ENCODE data around the gene SNURF. TPM values are rescaled to one million over a fixed set of nuclear protein-coding genes. Genes with fewer than 3 reads are reported as not detected.
A peak's percentile ranks its signal among the peaks of the same experiment; 100 is the strongest.
"Not testable (repeated sequence)": the region's sequence is repeated elsewhere in the genome, so short reads cannot be mapped to it uniquely, and the experiment has no call there.

Gene SNURF, protein sequence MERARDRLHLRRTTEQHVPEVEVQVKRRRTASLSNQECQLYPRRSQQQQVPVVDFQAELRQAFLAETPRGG
- total RNA-seq (ENCODE audit: unreplicated experiment): 12.3 TPM
- long read RNA-seq: 0 reads

DNA sequence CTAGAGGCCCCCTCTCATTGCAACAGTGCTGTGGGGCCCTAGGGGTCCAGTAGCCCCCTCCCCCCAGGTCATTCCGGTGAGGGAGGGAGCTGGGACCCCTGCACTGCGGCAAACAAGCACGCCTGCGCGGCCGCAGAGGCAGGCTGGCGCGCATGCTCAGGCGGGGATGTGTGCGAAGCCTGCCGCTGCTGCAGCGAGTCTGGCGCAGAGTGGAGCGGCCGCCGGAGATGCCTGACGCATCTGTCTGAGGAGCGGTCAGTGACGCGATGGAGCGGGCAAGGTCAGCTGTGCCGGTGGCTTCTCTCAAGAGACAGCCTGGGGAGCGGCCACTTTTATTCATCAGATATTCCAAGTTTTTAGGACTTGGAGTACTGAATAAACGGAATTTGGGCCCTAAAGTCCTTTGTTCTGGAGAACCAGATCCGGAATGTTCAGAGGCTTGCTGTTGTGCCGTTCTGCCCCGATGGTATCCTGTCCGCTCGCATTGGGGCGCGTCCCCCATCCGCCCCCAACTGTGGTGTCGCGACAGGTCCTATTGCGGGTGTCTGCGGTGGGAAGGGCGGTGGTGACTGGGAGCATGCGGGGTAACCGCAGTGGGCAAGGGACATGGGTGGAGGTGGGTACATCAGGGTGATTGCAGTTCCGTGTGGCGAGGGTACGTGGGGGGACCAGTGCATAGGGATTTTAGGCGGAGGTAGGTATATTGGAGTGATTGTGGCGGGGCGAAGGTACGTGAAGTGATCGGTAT lies at the start of gene SNURF, which contains the start of gene SNRPN:
Gene SNURF (plus strand): TSS at position 205 of the 748 bp plus-strand sequence. CDS start 62 bp downstream, at position 267.
Gene SNRPN (plus strand): TSS at position 205 of the 748 bp plus-strand sequence. CDS start 19,467 bp downstream, outside the sequence.
- TF ChIP-seq, protein P1, sequence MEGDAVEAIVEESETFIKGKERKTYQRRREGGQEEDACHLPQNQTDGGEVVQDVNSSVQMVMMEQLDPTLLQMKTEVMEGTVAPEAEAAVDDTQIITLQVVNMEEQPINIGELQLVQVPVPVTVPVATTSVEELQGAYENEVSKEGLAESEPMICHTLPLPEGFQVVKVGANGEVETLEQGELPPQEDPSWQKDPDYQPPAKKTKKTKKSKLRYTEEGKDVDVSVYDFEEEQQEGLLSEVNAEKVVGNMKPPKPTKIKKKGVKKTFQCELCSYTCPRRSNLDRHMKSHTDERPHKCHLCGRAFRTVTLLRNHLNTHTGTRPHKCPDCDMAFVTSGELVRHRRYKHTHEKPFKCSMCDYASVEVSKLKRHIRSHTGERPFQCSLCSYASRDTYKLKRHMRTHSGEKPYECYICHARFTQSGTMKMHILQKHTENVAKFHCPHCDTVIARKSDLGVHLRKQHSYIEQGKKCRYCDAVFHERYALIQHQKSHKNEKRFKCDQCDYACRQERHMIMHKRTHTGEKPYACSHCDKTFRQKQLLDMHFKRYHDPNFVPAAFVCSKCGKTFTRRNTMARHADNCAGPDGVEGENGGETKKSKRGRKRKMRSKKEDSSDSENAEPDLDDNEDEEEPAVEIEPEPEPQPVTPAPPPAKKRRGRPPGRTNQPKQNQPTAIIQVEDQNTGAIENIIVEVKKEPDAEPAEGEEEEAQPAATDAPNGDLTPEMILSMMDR (IDR thresholded peaks at IDR 0.05; ENCODE audit: unreplicated experiment): no peak
- H3K9me3 Mint-ChIP-seq (ENCODE audit: unreplicated experiment): no peaks in the 10 kb centered on the region
- peak within 1 kb of the TSS; percentile 91 for H3K27ac Mint-ChIP-seq (ENCODE audit: unreplicated experiment)
- peak; percentile 69 for DNase-seq (ENCODE audit: low spot score)
- peaks cover 8% of the 10 kb centered on the region for H3K27me3 Mint-ChIP-seq (ENCODE audit: unreplicated experiment)
- peaks cover 15% of the 10 kb centered on the region for H3K4me1 Mint-ChIP-seq (ENCODE audit: unreplicated experiment)
- peaks cover 24% of the 10 kb centered on the region for H3K36me3 Mint-ChIP-seq (ENCODE audit: low read depth, unreplicated experiment)
- H3K4me3 Mint-ChIP-seq (ENCODE audit: unreplicated experiment): peak within 1 kb of the TSS; percentile 87

DNA sequence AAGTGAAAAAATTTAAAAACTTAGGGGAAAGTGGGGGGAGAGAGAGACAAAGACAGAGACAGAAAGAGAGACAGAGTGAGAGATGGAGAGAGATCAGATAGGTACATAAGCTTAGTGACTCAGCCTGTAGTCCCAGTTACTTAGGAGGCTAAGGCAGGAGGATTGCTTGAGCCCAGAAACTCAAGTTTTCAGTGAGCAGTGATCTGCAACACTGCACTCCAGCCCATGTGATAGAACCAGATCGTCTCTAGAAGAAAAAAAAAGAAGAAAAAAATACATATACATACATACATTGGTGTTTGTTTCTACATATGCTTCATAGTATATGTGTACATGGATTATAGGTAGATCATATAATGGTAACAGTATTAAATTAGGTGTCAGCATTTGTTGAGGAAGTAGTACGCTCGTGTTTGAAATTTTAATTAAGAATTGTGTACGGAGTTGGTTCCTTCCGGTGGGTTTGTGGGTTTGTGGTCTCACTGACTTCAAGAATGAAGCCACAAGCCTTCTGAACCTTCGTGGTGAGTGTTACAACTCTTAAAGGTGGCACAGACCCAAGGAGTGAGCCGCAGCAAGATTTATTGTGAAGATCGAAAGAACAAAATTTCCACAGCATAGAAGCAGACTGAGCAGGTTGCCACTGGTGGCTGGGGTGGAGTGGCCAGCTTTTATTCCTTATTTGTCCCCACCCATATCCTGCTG lies 38.3 kb upstream of the SNURF start:
- no peaks in the 10 kb centered on the region for H3K36me3 Mint-ChIP-seq (ENCODE audit: low read depth, unreplicated experiment)
- H3K9me3 Mint-ChIP-seq (ENCODE audit: unreplicated experiment): no peaks in the 10 kb centered on the region

DNA sequence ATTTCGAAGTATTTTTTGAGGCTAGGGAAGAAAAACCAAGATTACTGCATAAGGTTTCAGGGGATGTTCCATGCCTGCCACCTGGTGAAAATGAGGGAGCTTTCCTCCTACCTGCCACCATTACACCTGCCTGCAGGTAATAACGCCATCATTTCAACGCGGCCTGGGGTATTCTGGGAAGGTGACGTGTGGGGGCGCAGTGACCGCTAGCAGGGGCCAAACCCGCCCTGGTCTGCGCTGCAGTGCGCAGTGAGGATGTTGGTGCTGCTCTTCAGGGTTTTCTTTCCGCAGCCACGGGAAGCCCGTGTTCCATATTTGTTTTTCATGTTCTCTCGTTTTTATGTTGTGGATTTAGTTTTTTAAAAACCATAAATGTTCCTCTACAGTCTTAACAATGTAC lies 37.4 kb upstream of the SNURF start:
- Mint-ChIP-seq H3K9me3 (ENCODE audit: unreplicated experiment) (no peaks in the 10 kb centered on the region), H3K36me3 (ENCODE audit: low read depth, unreplicated experiment) (no peaks in the 10 kb centered on the region), H3K4me3 (ENCODE audit: unreplicated experiment) (no peak overlapping the region), H3K27me3 (ENCODE audit: unreplicated experiment) (peaks cover 2% of the 10 kb centered on the region), H3K27ac (ENCODE audit: unreplicated experiment) (no peak overlapping the region), H3K4me1 (ENCODE audit: unreplicated experiment) (peaks cover 4% of the 10 kb centered on the region)
- DNase-seq (ENCODE audit: low spot score): no peak
- TF ChIP-seq, protein P1 (IDR thresholded peaks at IDR 0.05; ENCODE audit: unreplicated experiment): no peak

More for the DNA sequence above, 38.3 kb upstream of the SNURF start:
- no peak for DNase-seq (ENCODE audit: low spot score)
- Mint-ChIP-seq H3K27ac (ENCODE audit: unreplicated experiment) (no peak overlapping the region), H3K27me3 (ENCODE audit: unreplicated experiment) (peaks cover 2% of the 10 kb centered on the region), H3K4me1 (ENCODE audit: unreplicated experiment) (peaks cover 4% of the 10 kb centered on the region), H3K4me3 (ENCODE audit: unreplicated experiment) (no peak overlapping the region)
- TF ChIP-seq, protein P1 (IDR thresholded peaks at IDR 0.05; ENCODE audit: unreplicated experiment): no peak

DNA sequence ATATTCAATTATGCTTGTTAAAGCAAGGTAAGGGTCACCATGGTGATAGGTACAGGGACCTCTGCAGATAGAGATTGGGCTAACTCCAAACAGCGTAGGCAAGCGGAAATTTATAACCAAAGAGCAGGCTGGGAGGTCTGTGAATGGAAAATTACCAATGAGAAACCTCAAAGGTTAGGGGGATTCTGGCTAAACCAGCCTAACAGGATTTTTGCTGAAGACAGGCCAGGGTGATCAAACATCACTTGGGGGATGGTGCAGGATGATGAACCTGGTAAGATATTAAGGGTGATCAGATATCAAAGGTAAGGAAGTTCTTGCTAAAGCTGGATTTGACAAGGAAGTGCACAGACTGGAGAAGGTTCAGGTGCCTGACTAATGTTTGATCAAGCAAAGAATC lies 35.3 kb upstream of the SNURF start:
- Mint-ChIP-seq H3K4me3 (ENCODE audit: unreplicated experiment) (no peak overlapping the region), H3K36me3 (ENCODE audit: low read depth, unreplicated experiment) (peaks cover 3% of the 10 kb centered on the region), H3K4me1 (ENCODE audit: unreplicated experiment) (peaks cover 6% of the 10 kb centered on the region), H3K27ac (ENCODE audit: unreplicated experiment) (no peak overlapping the region), H3K9me3 (ENCODE audit: unreplicated experiment) (no peaks in the 10 kb centered on the region), H3K27me3 (ENCODE audit: unreplicated experiment) (peaks cover 2% of the 10 kb centered on the region)
- DNase-seq (ENCODE audit: low spot score): no peak
- TF ChIP-seq, protein P1 (IDR thresholded peaks at IDR 0.05; ENCODE audit: unreplicated experiment): no peak

DNA sequence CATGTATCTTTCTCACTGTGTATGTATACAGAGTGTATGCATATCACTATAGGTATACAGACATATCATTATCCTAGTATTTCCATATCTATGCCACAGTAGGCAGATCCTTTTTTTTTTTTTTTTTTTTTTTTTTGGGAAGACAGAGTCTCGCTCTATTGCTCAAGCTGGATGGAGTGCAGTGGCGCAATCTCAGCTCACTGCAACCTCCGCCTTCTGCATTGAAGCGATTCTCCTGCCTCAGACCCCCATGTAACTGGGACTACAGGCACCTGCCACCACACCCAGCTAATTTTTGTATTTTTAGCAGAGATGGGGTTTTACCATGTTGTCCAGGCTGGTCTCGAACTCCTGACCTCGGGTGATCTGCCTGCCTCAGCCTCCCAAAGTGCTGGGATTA lies 32.0 kb upstream of the SNURF start:
- not testable (repeated sequence) for H3K9me3 Mint-ChIP-seq (ENCODE audit: unreplicated experiment); DNase-seq (ENCODE audit: low spot score); H3K4me1 Mint-ChIP-seq (ENCODE audit: unreplicated experiment); H3K36me3 Mint-ChIP-seq (ENCODE audit: low read depth, unreplicated experiment); H3K4me3 Mint-ChIP-seq (ENCODE audit: unreplicated experiment); H3K27ac Mint-ChIP-seq (ENCODE audit: unreplicated experiment); H3K27me3 Mint-ChIP-seq (ENCODE audit: unreplicated experiment)
